Measurements from ENCODE around the gene ADM.

The ADM gene

GRCh38 chr11:10274726-10275125 is 30.1 kb upstream of the ADM start:
- Histone ChIP-seq H3K27me3 (ENCODE audit: insufficient read depth, low read length) (no peaks in the 10 kb centered on the region), H3K9me3 (ENCODE audit: insufficient read depth, low read depth, low read length) (no peaks in the 10 kb centered on the region), H3K36me3 (ENCODE audit: insufficient read depth, low read depth, low read length) (no peaks in the 10 kb centered on the region), H3K9ac (ENCODE audit: low read depth, low read length) (no peak overlapping the region), H3K4me3 (ENCODE audit: low read length) (no peak overlapping the region), H3K4me1 (ENCODE audit: insufficient read depth, low read length) (peaks cover 8% of the 10 kb centered on the region; the same call in 1 of the 2 replicates), H3K27ac (ENCODE audit: low read length) (no peak overlapping the region)

GRCh38 chr11:10275714-10276113 is 29.2 kb upstream of the ADM start:
- peaks cover 8% of the 10 kb centered on the region; the same call in 1 of the 2 replicates for H3K4me1 ChIP-seq (ENCODE audit: insufficient read depth, low read length)
- no peak overlapping the region for H3K27ac ChIP-seq (ENCODE audit: low read length)
- H3K27me3 ChIP-seq (ENCODE audit: insufficient read depth, low read length): no peaks in the 10 kb centered on the region
- H3K9me3 ChIP-seq (ENCODE audit: insufficient read depth, low read depth, low read length): no peaks in the 10 kb centered on the region
- H3K9ac ChIP-seq (ENCODE audit: low read depth, low read length): no peak overlapping the region
- H3K36me3 ChIP-seq (ENCODE audit: insufficient read depth, low read depth, low read length): no peaks in the 10 kb centered on the region
- H3K4me3 ChIP-seq (ENCODE audit: low read length): no peak overlapping the region

GRCh38 chr11:10282117-10282516 is 22.8 kb upstream of the ADM start:
- no peaks in the 10 kb centered on the region for H3K9me3 ChIP-seq (ENCODE audit: insufficient read depth, low read depth, low read length)
- no peak overlapping the region for H3K27ac ChIP-seq (ENCODE audit: low read length)
- no peak overlapping the region for H3K4me3 ChIP-seq (ENCODE audit: low read length)
- no peaks in the 10 kb centered on the region for H3K27me3 ChIP-seq (ENCODE audit: insufficient read depth, low read length)
- peaks cover 5% of the 10 kb centered on the region; the same call in 1 of the 2 replicates for H3K4me1 ChIP-seq (ENCODE audit: insufficient read depth, low read length)
- H3K36me3 ChIP-seq (ENCODE audit: insufficient read depth, low read depth, low read length): no peaks in the 10 kb centered on the region
- H3K9ac ChIP-seq (ENCODE audit: low read depth, low read length): no peak overlapping the region

- Histone ChIP-seq H3K36me3 (ENCODE audit: insufficient read depth, low read depth, low read length) (peaks cover 5% of the 10 kb centered on the region; the same call in 1 of the 2 replicates), H3K4me1 (ENCODE audit: insufficient read depth, low read length) (no peaks in the 10 kb centered on the region), H3K9ac (ENCODE audit: low read depth, low read length) (no peak overlapping the region), H3K4me3 (ENCODE audit: low read length) (no peak overlapping the region), H3K27me3 (ENCODE audit: insufficient read depth, low read length) (no peaks in the 10 kb centered on the region), H3K9me3 (ENCODE audit: insufficient read depth, low read depth, low read length) (no peaks in the 10 kb centered on the region), H3K27ac (ENCODE audit: low read length) (no peak overlapping the region)
Observed at GRCh38 chr11:10283991-10284390, 20.9 kb upstream of the ADM start.

GRCh38 chr11:10285148-10285802 is 19.6 kb upstream of the ADM start:
- H3K27ac ChIP-seq (ENCODE audit: low read length): no peak overlapping the region
- H3K9me3 ChIP-seq (ENCODE audit: insufficient read depth, low read depth, low read length): no peaks in the 10 kb centered on the region
- H3K36me3 ChIP-seq (ENCODE audit: insufficient read depth, low read depth, low read length): peaks cover 5% of the 10 kb centered on the region; the same call in 1 of the 2 replicates
- no peak overlapping the region for H3K4me3 ChIP-seq (ENCODE audit: low read length)
- H3K4me1 ChIP-seq (ENCODE audit: insufficient read depth, low read length): 0 out of 2 replicates have a peak, but pooled peaks cover 3% of the 10 kb centered on the region
- H3K9ac ChIP-seq (ENCODE audit: low read depth, low read length): no peak overlapping the region
- no peaks in the 10 kb centered on the region for H3K27me3 ChIP-seq (ENCODE audit: insufficient read depth, low read length)

GRCh38 chr11:10287140-10287539 is 17.7 kb upstream of the ADM start:
- Histone ChIP-seq H3K27ac (ENCODE audit: low read length) (no peak overlapping the region), H3K27me3 (ENCODE audit: insufficient read depth, low read length) (no peaks in the 10 kb centered on the region), H3K4me1 (ENCODE audit: insufficient read depth, low read length) (0 out of 2 replicates have a peak, but pooled peaks cover 3% of the 10 kb centered on the region), H3K36me3 (ENCODE audit: insufficient read depth, low read depth, low read length) (peaks cover 5% of the 10 kb centered on the region; the same call in 1 of the 2 replicates), H3K4me3 (ENCODE audit: low read length) (no peak overlapping the region), H3K9me3 (ENCODE audit: insufficient read depth, low read depth, low read length) (no peaks in the 10 kb centered on the region), H3K9ac (ENCODE audit: low read depth, low read length) (no peak overlapping the region)

- H3K4me1 ChIP-seq (ENCODE audit: insufficient read depth, low read length): peaks cover 8% of the 10 kb centered on the region; the same call in 1 of the 2 replicates
- no peaks in the 10 kb centered on the region for H3K9me3 ChIP-seq (ENCODE audit: insufficient read depth, low read depth, low read length)
- no peak overlapping the region for H3K27ac ChIP-seq (ENCODE audit: low read length)
- no peak overlapping the region for H3K9ac ChIP-seq (ENCODE audit: low read depth, low read length)
- peaks cover 5% of the 10 kb centered on the region; the same call in 1 of the 2 replicates for H3K36me3 ChIP-seq (ENCODE audit: insufficient read depth, low read depth, low read length)
- no peak overlapping the region for H3K4me3 ChIP-seq (ENCODE audit: low read length)
- no peaks in the 10 kb centered on the region for H3K27me3 ChIP-seq (ENCODE audit: insufficient read depth, low read length)
Observed at GRCh38 chr11:10287766-10288715, 16.8 kb upstream of the ADM start.

GRCh38 chr11:10288881-10289764 is 15.8 kb upstream of the ADM start:
- H3K27ac ChIP-seq (ENCODE audit: low read length): no peak overlapping the region
- no peak overlapping the region for H3K4me3 ChIP-seq (ENCODE audit: low read length)
- H3K4me1 ChIP-seq (ENCODE audit: insufficient read depth, low read length): peaks cover 9% of the 10 kb centered on the region; the same call in 1 of the 2 replicates
- no peaks in the 10 kb centered on the region for H3K27me3 ChIP-seq (ENCODE audit: insufficient read depth, low read length)
- H3K9me3 ChIP-seq (ENCODE audit: insufficient read depth, low read depth, low read length): no peaks in the 10 kb centered on the region
- H3K9ac ChIP-seq (ENCODE audit: low read depth, low read length): no peak overlapping the region
- H3K36me3 ChIP-seq (ENCODE audit: insufficient read depth, low read depth, low read length): peaks cover 5% of the 10 kb centered on the region; the same call in 1 of the 2 replicates

GRCh38 chr11:10289765-10290380 is 15.0 kb upstream of the ADM start:
- H3K9ac ChIP-seq (ENCODE audit: low read depth, low read length): no peak overlapping the region

GRCh38 chr11:10291801-10292638 is 12.9 kb upstream of the ADM start:
- H3K9me3 ChIP-seq (ENCODE audit: insufficient read depth, low read depth, low read length): no peaks in the 10 kb centered on the region
- H3K36me3 ChIP-seq (ENCODE audit: insufficient read depth, low read depth, low read length): peaks cover 5% of the 10 kb centered on the region; the same call in 1 of the 2 replicates
- H3K9ac ChIP-seq (ENCODE audit: low read depth, low read length): no peak overlapping the region
- H3K4me1 ChIP-seq (ENCODE audit: insufficient read depth, low read length): peaks cover 14% of the 10 kb centered on the region; the same call in 1 of the 2 replicates
- no peak overlapping the region for H3K27ac ChIP-seq (ENCODE audit: low read length)
- no peak overlapping the region for H3K4me3 ChIP-seq (ENCODE audit: low read length)
- peaks cover 7% of the 10 kb centered on the region; the same call in 1 of the 2 replicates for H3K27me3 ChIP-seq (ENCODE audit: insufficient read depth, low read length)

More at GRCh38 chr11:10289765-10290380, 15.0 kb upstream of the ADM start:
- H3K9me3 ChIP-seq (ENCODE audit: insufficient read depth, low read depth, low read length): no peaks in the 10 kb centered on the region
- peaks cover under 1% of the 10 kb centered on the region; the same call in 1 of the 2 replicates for H3K27me3 ChIP-seq (ENCODE audit: insufficient read depth, low read length)
- H3K27ac ChIP-seq (ENCODE audit: low read length): no peak overlapping the region
- peaks cover 9% of the 10 kb centered on the region; the same call in 1 of the 2 replicates for H3K4me1 ChIP-seq (ENCODE audit: insufficient read depth, low read length)
- H3K4me3 ChIP-seq (ENCODE audit: low read length): no peak overlapping the region
- H3K36me3 ChIP-seq (ENCODE audit: insufficient read depth, low read depth, low read length): peaks cover 5% of the 10 kb centered on the region; the same call in 1 of the 2 replicates
